GM23338 (cell line): ENCODE data around the gene IFNA5. TPM values are rescaled to one million over a fixed set of nuclear protein-coding genes. Genes with fewer than 3 reads are reported as not detected.

Experiments
- ATAC-seq: fragments of 200-7000 bp; cut with Tn5 transposase; 3 replicates; pipeline ENCODE4 v1.9.1; 2020
- DNase-seq: peaks from one replicate; pipeline ENCODE4 v3.0.0-alpha.2; 2015; ENCODE audit warnings: low spot score
- H2AFZ ChIP-seq: fragments of 200-600 bp; sonication (generic); 2 replicates; pipeline ENCODE4 v1.8.0; 2016; ENCODE audit warnings: antibody characterized with exemption, mild to moderate bottlenecking, moderate library complexity
- H3F3A ChIP-seq: fragments of 200-600 bp; sonication (generic); replicated peaks from 2 replicates; pipeline ENCODE4 v1.8.0; 2017; ENCODE audit warnings: antibody characterized with exemption, mixed run types, low read depth
- H3K27ac ChIP-seq: fragments of 200-600 bp; sonication (generic); 2 replicates; pipeline ENCODE4 v1.6.1; 2016; ENCODE audit warnings: low read depth
- H3K27me3 ChIP-seq: fragments of 200-600 bp; sonication (generic); 2 replicates; pipeline ENCODE4 v1.8.0; 2016; ENCODE audit warnings: mild to moderate bottlenecking, mixed run types, moderate library complexity; ENCODE audit not compliant: insufficient read depth
- H3K36me3 ChIP-seq: fragments of 200-600 bp; sonication (generic); 2 replicates; pipeline ENCODE4 v1.8.0; 2016; ENCODE audit warnings: mild to moderate bottlenecking; ENCODE audit not compliant: insufficient read depth
- H3K4me1 ChIP-seq: fragments of 200-600 bp; sonication (generic); 2 replicates; pipeline ENCODE4 v1.8.0; 2016; ENCODE audit warnings: mild to moderate bottlenecking, moderate library complexity; ENCODE audit not compliant: insufficient read depth
- H3K4me2 ChIP-seq: fragments of 200-600 bp; sonication (generic); 2 replicates; pipeline ENCODE4 v1.7.1; 2017; ENCODE audit warnings: mixed run types
- H3K4me3 ChIP-seq: fragments of 200-600 bp; sonication (generic); 2 replicates; pipeline ENCODE4 v1.6.1; 2016; ENCODE audit warnings: mixed run types
- H3K79me2 ChIP-seq: fragments of 200-600 bp; sonication (generic); replicated peaks from 2 replicates; pipeline ENCODE4 v1.8.0; 2017; ENCODE audit warnings: mild to moderate bottlenecking; ENCODE audit not compliant: insufficient read depth
- H3K9me2 ChIP-seq: fragments of 200-600 bp; sonication (generic); 2 replicates; pipeline ENCODE4 v1.8.0; 2017; ENCODE audit not compliant: insufficient read depth
- H4K20me1 ChIP-seq: fragments of 200-600 bp; sonication (generic); replicated peaks from 2 replicates; pipeline ENCODE4 v1.8.0; 2017; ENCODE audit warnings: mild to moderate bottlenecking; ENCODE audit not compliant: insufficient read depth
- H3K27ac Mint-ChIP-seq: 2 replicates; pipeline ENCODE4 v1.8.0; 2020; ENCODE audit warnings: inconsistent platforms, mild to moderate bottlenecking, moderate library complexity, mixed read lengths
- H3K27me3 Mint-ChIP-seq: 3 replicates; pipeline ENCODE4 v1.8.0; 2022; ENCODE audit warnings: low read depth, mild to moderate bottlenecking, moderate library complexity, mixed read lengths, inconsistent platforms; ENCODE audit not compliant: insufficient read depth, poor library complexity
- H3K36me3 Mint-ChIP-seq: 3 replicates; pipeline ENCODE4 v1.8.0; 2021; ENCODE audit warnings: low read depth, mild to moderate bottlenecking, inconsistent platforms, moderate library complexity, mixed read lengths
- H3K4me1 Mint-ChIP-seq: 3 replicates; pipeline ENCODE4 v1.8.0; 2020; ENCODE audit warnings: mild to moderate bottlenecking, inconsistent platforms, mixed read lengths
- H3K4me3 Mint-ChIP-seq: 3 replicates; pipeline ENCODE4 v1.8.0; 2021; ENCODE audit warnings: moderate library complexity, mild to moderate bottlenecking, inconsistent platforms, mixed read lengths
- H3K9me3 Mint-ChIP-seq: 3 replicates; pipeline ENCODE4 v1.8.0; 2020; ENCODE audit warnings: moderate library complexity, mild to moderate bottlenecking, inconsistent platforms, mixed read lengths
- CREB1 ChIP-seq: fragments of 250-450 bp; sonication (Bioruptor Pico); IDR thresholded peaks from 2 replicates; pipeline ENCODE4 v1.5.0; 2020; ENCODE audit warnings: low read depth, mild to moderate bottlenecking, moderate library complexity
- ETS1 ChIP-seq: IDR thresholded peaks from 2 replicates; pipeline ENCODE4 v1.6.1; 2016; ENCODE audit warnings: antibody characterized with exemption
- EZH2 ChIP-seq: fragments of 200-600 bp; sonication (generic); IDR thresholded peaks from one replicate; pipeline ENCODE4 v1.8.0; 2017; ENCODE audit warnings: antibody characterized with exemption, mild to moderate bottlenecking, low read depth; ENCODE audit not compliant: unreplicated experiment
- EZH2phosphoT487 ChIP-seq: fragments of 200-600 bp; sonication (generic); IDR thresholded peaks from one replicate; pipeline ENCODE4 v1.8.1; 2018; ENCODE audit warnings: antibody characterized with exemption; ENCODE audit not compliant: unreplicated experiment
- JUNB ChIP-seq: IDR thresholded peaks from one replicate; pipeline ENCODE4 v1.6.1; 2016; ENCODE audit warnings: antibody characterized with exemption; ENCODE audit not compliant: unreplicated experiment
- NANOG ChIP-seq: IDR thresholded peaks from 2 replicates; pipeline ENCODE4 v1.6.1; 2016; ENCODE audit warnings: antibody characterized with exemption, borderline replicate concordance
- REST ChIP-seq: IDR thresholded peaks from one replicate; pipeline ENCODE4 v1.6.1; 2018; ENCODE audit warnings: antibody characterized with exemption; ENCODE audit not compliant: unreplicated experiment
- ZNF114 ChIP-seq: fragments of 250-450 bp; sonication (Bioruptor Pico); IDR thresholded peaks from 2 replicates; pipeline ENCODE4 v1.5.0; 2020; ENCODE audit warnings: mild to moderate bottlenecking, moderate library complexity
- ZNF331 ChIP-seq: fragments of 250-450 bp; sonication (Bioruptor Pico); IDR thresholded peaks from 2 replicates; pipeline ENCODE4 v1.5.0; 2020; ENCODE audit warnings: low read depth, mild to moderate bottlenecking, moderate library complexity
- ZNF462 ChIP-seq: fragments of 250-450 bp; sonication (Bioruptor Pico); IDR thresholded peaks from 2 replicates; pipeline ENCODE4 v1.5.0; 2020; ENCODE audit warnings: mild to moderate bottlenecking, moderate library complexity
- polyA plus RNA-seq: library from polyadenylated mRNA; unstranded; fragments of >200 nt; fragmentation: Nextera tagmentation; extraction: Ambion mirVana; gene quantifications from 2 replicates; pipeline ENCODE4 v1.2.1, GENCODE V29; 2016
- total RNA-seq: library from RNA; depleted of rRNA; stranded (reverse); fragments of >200 nt; shearing (Covaris generic); gene quantifications from 2 replicates; pipeline ENCODE4 v1.2.3, GENCODE V29; 2014

Gene IFNA5
- total and polyA plus RNA-seq, 2 experiments from 2014 or later = not detected

- TF ChIP-seq NANOG (no peak), JUNB (no peak), ZNF114 (no peak), ETS1 (no peak)
Measured at GRCh38 chr9:21294364-21294774, 10.7 kb downstream of the IFNA5 start (continued).

GRCh38 chr9:21289848-21290247 is 15.3 kb downstream of the IFNA5 start:
- no peaks in the 10 kb centered on the region for H3K9me3 Mint-ChIP-seq
- DNase-seq (no peak), ATAC-seq (no peak)
- H3K27me3 Mint-ChIP-seq = no peaks in the 10 kb centered on the region
- no peak overlapping the region for H3K27ac Mint-ChIP-seq
- no peaks in the 10 kb centered on the region for H3K4me1 Mint-ChIP-seq
- H3K36me3 Mint-ChIP-seq = no peaks in the 10 kb centered on the region
- Histone ChIP-seq H3K27ac (no peak overlapping the region), H3K36me3 (no peaks in the 10 kb centered on the region), H3K4me3 (no peak overlapping the region), H3K4me1 (no peaks in the 10 kb centered on the region), H3F3A (no peaks in the 10 kb centered on the region), H3K4me2 (no peak overlapping the region), H3K79me2 (no peaks in the 10 kb centered on the region), H3K27me3 (peaks cover 5% of the 10 kb centered on the region; the same call in 1 of the 2 replicates), H4K20me1 (no peaks in the 10 kb centered on the region), H3K9me2 (no peaks in the 10 kb centered on the region), H2AFZ (no peak overlapping the region)
- no peak for TF ChIP-seq CREB1
- no peak for TF ChIP-seq NANOG
- TF ChIP-seq ZNF114 = no peak
- no peak for TF ChIP-seq ZNF331
- TF ChIP-seq EZH2 = no peak
- no peak overlapping the region for H3K4me3 Mint-ChIP-seq

- Mint-ChIP-seq H3K4me1 (no peaks in the 10 kb centered on the region), H3K9me3 (no peaks in the 10 kb centered on the region), H3K27ac (no peak overlapping the region), H3K27me3 (no peaks in the 10 kb centered on the region), H3K4me3 (no peak overlapping the region), H3K36me3 (no peaks in the 10 kb centered on the region)
- DNase-seq = no peak
- Histone ChIP-seq H3F3A (no peaks in the 10 kb centered on the region), H3K4me2 (no peak overlapping the region), H3K79me2 (no peaks in the 10 kb centered on the region), H3K4me3 (no peak overlapping the region), H3K9me2 (no peaks in the 10 kb centered on the region), H2AFZ (no peak overlapping the region), H4K20me1 (no peaks in the 10 kb centered on the region), H3K36me3 (no peaks in the 10 kb centered on the region), H3K27ac (no peak overlapping the region), H3K27me3 (peaks cover 3% of the 10 kb centered on the region; the same call in 1 of the 2 replicates), H3K4me1 (no peaks in the 10 kb centered on the region)
- ATAC-seq = no peak
- TF ChIP-seq ZNF462 = no peak
- no peak for TF ChIP-seq JUNB
- no peak for TF ChIP-seq EZH2
- TF ChIP-seq CREB1 = no peak
- no peak for TF ChIP-seq EZH2phosphoT487
- no peak for TF ChIP-seq REST
- TF ChIP-seq NANOG = no peak
Measured at GRCh38 chr9:21287280-21287679, 17.8 kb downstream of the IFNA5 start.
